B cell (primary cell): ENCODE results near the gene CRYGB.

Experiments used
- EZH2 ChIP-seq: IDR thresholded peaks from 2 replicates; pipeline ENCODE4 v1.6.1; 2012; ENCODE audit warnings: borderline replicate concordance, low read depth, mild to moderate bottlenecking, moderate library complexity, low read length; ENCODE audit not compliant: insufficient read depth, poor library complexity, severe bottlenecking
- TF ChIP-seq, protein P1 (sequence below): fragments of 200-600 bp; IDR thresholded peaks from one replicate; pipeline ENCODE4 v1.8.0; 2022; ENCODE audit warnings: antibody characterized with exemption, mild to moderate bottlenecking

DNA sequence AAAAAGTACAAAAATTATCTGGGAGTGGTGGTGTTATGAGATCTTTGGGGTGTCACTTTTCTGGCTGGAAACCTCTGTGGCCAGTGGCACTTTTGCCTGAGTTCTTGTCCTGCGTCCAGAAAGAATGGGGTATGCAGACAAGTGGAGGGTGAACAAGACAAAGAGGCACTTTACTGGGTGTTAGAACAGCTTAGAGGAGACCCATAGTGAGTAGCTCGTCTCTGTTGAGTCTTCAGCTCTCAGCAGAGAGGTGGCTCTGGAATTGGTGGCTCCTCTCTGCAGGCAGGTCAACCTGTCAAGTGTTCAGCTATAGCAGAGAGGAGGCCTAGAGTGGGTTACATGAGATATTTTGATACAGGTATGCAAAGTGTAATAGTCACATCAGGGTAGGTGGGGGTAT, 47.7 kb downstream of the CRYGB start:
- TF ChIP-seq, protein P1, sequence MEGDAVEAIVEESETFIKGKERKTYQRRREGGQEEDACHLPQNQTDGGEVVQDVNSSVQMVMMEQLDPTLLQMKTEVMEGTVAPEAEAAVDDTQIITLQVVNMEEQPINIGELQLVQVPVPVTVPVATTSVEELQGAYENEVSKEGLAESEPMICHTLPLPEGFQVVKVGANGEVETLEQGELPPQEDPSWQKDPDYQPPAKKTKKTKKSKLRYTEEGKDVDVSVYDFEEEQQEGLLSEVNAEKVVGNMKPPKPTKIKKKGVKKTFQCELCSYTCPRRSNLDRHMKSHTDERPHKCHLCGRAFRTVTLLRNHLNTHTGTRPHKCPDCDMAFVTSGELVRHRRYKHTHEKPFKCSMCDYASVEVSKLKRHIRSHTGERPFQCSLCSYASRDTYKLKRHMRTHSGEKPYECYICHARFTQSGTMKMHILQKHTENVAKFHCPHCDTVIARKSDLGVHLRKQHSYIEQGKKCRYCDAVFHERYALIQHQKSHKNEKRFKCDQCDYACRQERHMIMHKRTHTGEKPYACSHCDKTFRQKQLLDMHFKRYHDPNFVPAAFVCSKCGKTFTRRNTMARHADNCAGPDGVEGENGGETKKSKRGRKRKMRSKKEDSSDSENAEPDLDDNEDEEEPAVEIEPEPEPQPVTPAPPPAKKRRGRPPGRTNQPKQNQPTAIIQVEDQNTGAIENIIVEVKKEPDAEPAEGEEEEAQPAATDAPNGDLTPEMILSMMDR, result no peak
- TF ChIP-seq EZH2, result no peak
